Measurements from ENCODE around the gene HRCT1. TPM values are rescaled to one million over a fixed set of nuclear protein-coding genes. Genes with fewer than 3 reads are reported as not detected.
A peak's percentile ranks its signal among the peaks of the same experiment; 100 is the strongest.

Gene HRCT1
- total RNA-seq, 6 donors from 2014 or later = 2.1 to 19.1 (median 10.6) TPM

GRCh38 chr9:35944841-35945240 lies 38.8 kb downstream of the HRCT1 start:
- H3K4me3 ChIP-seq = no peak overlapping the region
- no peaks in the 10 kb centered on the region for H3K9me3 ChIP-seq
- TF ChIP-seq POLR2A (IDR thresholded peaks at IDR 0.05) = no peak
- no peak for TF ChIP-seq EP300 (IDR thresholded peaks at IDR 0.05)
- TF ChIP-seq CTCF (IDR thresholded peaks at IDR 0.05) = no peak
- ATAC-seq (ENCODE audit: low FRiP score in 2 of 2) (peak; percentile 8 to 23), DNase-seq (no peak)
- no peaks in the 10 kb centered on the region for H3K36me3 ChIP-seq
- no peaks in the 10 kb centered on the region for H3K27me3 ChIP-seq
- peak overlapping the region; percentile 60 to 79 (median 64) for H3K27ac ChIP-seq
- WGBS, 2 donors = 57 to 76% methylated on average over 3 of the region's 3 CpGs
- H3K4me1 ChIP-seq = peaks cover 20 to 26% (median 20%) of the 10 kb centered on the region in 4 donors

GRCh38 chr9:35945341-35946018 lies 39.5 kb downstream of the HRCT1 start:
- peak overlapping the region in 2 of 4 donors; percentile 14 to 23 for H3K4me3 ChIP-seq
- peak; percentile 75 to 88 for ATAC-seq (ENCODE audit: low FRiP score in 2 of 2)
- WGBS, 2 donors = 33 to 40% methylated on average over 10 of the region's 10 CpGs

GRCh38 chr9:35948451-35948850 lies 42.4 kb downstream of the HRCT1 start:
- H3K4me1 ChIP-seq = peaks cover 20 to 28% (median 23%) of the 10 kb centered on the region in 4 donors
- H3K36me3 ChIP-seq = no peaks in the 10 kb centered on the region
- no peak overlapping the region for H3K4me3 ChIP-seq
- H3K27me3 ChIP-seq = no peaks in the 10 kb centered on the region
- whole genome bisulfite sequencing, 2 donors = 64 to 81% methylated on average over 2 of the region's 2 CpGs
- no peaks in the 10 kb centered on the region for H3K9me3 ChIP-seq
- TF ChIP-seq POLR2AphosphoS5 (IDR thresholded peaks at IDR 0.05) (no peak), EP300 (IDR thresholded peaks at IDR 0.05) (no peak), POLR2A (IDR thresholded peaks at IDR 0.05) (no peak), CTCF (IDR thresholded peaks at IDR 0.05) (no peak)
- ATAC-seq (ENCODE audit: low FRiP score in 2 of 2) (no peak), DNase-seq (no peak)
- H3K27ac ChIP-seq = peak overlapping the region in 3 of 4 donors; percentile 62 to 71 (median 66)

More at GRCh38 chr9:35945341-35946018, 39.5 kb downstream of the HRCT1 start:
- H3K27ac ChIP-seq = peak overlapping the region; percentile 60 to 79 (median 64)
- no peaks in the 10 kb centered on the region for H3K36me3 ChIP-seq
- no peaks in the 10 kb centered on the region for H3K9me3 ChIP-seq
- H3K27me3 ChIP-seq = no peaks in the 10 kb centered on the region
- peak in 1 of 2 donors; percentile 59 for DNase-seq
- H3K4me1 ChIP-seq = peaks cover 20 to 26% (median 20%) of the 10 kb centered on the region in 4 donors
- peak; percentile 57 to 79 (median 64) for TF ChIP-seq CTCF (IDR thresholded peaks at IDR 0.05)
- TF ChIP-seq EP300 (IDR thresholded peaks at IDR 0.05) = no peak

- ATAC-seq (ENCODE audit: low FRiP score in 2 of 2) = peak; percentile 46 to 92
- Histone ChIP-seq H3K4me1 (peaks cover 20 to 28% (median 23%) of the 10 kb centered on the region in 4 donors), H3K4me3 (no peak overlapping the region), H3K27me3 (no peaks in the 10 kb centered on the region), H3K36me3 (no peaks in the 10 kb centered on the region), H3K9me3 (no peaks in the 10 kb centered on the region), H3K27ac (peak overlapping the region; percentile 38 to 71 (median 64))
- 8 to 26% methylated on average over 2 of the region's 2 CpGs for WGBS, 2 donors
- peak in 1 of 4 donors; percentile 72 for TF ChIP-seq EP300 (IDR thresholded peaks at IDR 0.05)
- peak in 1 of 4 donors; percentile 14 for TF ChIP-seq POLR2A (IDR thresholded peaks at IDR 0.05)
- peak; percentile 49 to 53 for TF ChIP-seq POLR2AphosphoS5 (IDR thresholded peaks at IDR 0.05)
- peak in 1 of 6 experiments; percentile 46 for TF ChIP-seq CTCF (IDR thresholded peaks at IDR 0.05)
- DNase-seq = peak in 1 of 2 donors; percentile 61
Observed at GRCh38 chr9:35948901-35949318, 42.9 kb downstream of the HRCT1 start.

Measured in upper lobe of left lung (tissue), 6 donors.